ENCODE measurements around the gene BRCC3.

BRCC3 gene

DNA sequence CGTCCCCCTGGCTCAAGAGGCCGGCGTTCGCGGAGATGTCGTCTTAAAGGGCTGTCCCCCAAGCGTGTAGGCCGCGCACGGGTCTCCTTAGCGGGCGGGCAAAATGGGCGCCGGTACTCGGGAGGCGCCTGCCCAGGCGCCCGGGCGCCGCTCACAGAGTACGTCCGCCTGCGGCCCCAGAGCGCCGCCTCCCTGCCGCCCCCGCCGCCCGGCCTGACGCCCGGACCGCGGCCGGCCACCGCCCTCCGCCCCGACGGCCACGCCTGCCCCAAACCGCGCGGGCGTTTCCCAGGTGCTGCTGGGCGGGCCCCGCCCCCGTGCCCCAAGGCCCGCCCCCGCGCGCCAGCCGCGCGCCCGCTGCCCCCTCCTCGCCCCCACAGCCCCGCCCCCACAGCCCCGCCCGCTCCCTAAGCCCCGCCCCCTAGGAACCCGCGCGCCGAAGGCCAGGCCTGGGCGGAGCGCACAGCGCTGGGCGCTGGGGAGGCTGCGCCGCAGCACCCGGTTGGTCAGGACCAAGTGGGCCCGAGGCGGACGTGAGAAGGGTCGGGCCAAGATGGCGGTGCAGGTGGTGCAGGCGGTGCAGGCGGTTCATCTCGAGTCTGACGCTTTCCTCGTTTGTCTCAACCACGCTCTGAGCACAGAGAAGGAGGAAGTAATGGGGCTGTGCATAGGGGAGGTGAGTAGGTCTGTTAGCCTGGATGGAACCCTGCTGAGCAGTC is at the start of gene BRCC3, which contains the start of the genes CMC4 and MTCP1:
TSS of gene BRCC3 (plus strand) at position 534 of the 719 bp plus-strand sequence. CDS start at position 554, 20 bp downstream.
TSS of gene CMC4 (minus strand) at position 162 of the 719 bp plus-strand sequence. CDS start 7,113 bp downstream, outside the sequence.
TSS of gene MTCP1 (minus strand) at position 162 of the 719 bp plus-strand sequence. CDS start 5,126 bp downstream, outside the sequence.
- Histone ChIP-seq H3K4me3 (peak within 1 kb of the TSS; percentile 83), H3K9me3 (no peaks in the 10 kb centered on the region), H3K4me1 (peaks cover 8% of the 10 kb centered on the region), H3K36me3 (replicated peaks) (peaks cover 29% of the 10 kb centered on the region), H3K27me3 (ENCODE audit: low read depth) (no peaks in the 10 kb centered on the region)
- in situ Hi-C loops (cut with MboI; ENCODE audit: low sequenced_read_pairs) = loop anchor here (25.0 kb wide), 1 partner anchor 309 kb away; the partner anchor contains the start of genes DKC1 and GAB3
- DNase-seq (ENCODE audit: low spot score in 2 of 2) = peak; percentile 83 to 91

GRCh38 chrX:155022585-155022984 is 48.7 kb upstream of the BRCC3 start, which contains the start of gene F8:
Gene F8 (minus strand): TSS chrX:155022723. CDS start chrX:155022552, 171 bp downstream.
- in situ Hi-C loops (cut with MboI; ENCODE audit: low sequenced_read_pairs) = no loop called here
- H3K36me3 ChIP-seq (replicated peaks) = no peaks in the 10 kb centered on the region
- H3K27me3 ChIP-seq (ENCODE audit: low read depth) = no peaks in the 10 kb centered on the region
- no peak for DNase-seq (ENCODE audit: low spot score in 2 of 2)
- no peak within 1 kb of the TSS for H3K4me3 ChIP-seq
- no peaks in the 10 kb centered on the region for H3K9me3 ChIP-seq
- H3K4me1 ChIP-seq = no peaks in the 10 kb centered on the region

DNA sequence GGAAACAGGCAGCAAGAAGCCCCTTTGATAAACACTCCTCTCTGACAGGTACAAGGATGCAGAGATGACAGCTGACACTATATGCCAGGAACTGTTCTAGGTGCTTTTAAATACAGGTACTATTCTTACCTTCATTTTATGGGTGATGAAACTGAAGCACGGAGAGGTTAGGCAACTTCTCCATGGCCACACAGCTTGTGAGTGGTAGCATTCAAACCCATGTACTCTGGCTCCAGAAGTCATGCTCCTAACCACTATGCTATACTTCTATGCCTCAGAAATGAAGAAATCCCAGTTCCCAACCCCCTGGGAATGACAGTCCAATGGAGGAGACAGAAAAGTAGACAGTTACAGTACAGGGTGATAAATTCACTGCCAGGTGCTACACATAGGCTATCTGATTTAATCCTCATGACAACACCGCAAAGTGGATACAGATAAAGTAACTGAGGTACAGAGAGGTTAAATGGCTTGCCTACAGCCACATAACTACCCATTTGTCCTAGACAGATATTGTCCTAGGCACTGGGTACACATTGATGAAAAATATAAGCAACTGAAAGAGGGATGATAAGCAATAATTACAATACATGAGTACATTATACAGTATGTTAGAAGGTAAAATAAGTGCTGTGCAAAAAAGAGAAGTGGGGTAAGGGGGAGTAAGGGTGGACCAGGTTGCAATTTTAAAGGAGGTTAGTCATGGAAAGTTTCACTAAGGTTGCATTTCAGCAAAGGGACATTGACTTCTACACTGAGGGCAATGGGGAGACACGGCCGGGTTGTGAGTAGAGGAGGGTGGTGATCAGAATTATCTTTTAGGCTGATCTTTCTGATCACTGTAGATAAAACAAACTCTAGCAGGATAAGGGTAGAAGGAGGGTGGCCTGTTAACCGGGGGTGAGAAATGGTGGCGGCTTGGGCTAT is 47.1 kb upstream of the BRCC3 start:
- in situ Hi-C loops (cut with MboI; ENCODE audit: low sequenced_read_pairs) = no loop called here
- no peak for DNase-seq (ENCODE audit: low spot score in 2 of 2)
- H3K4me1 ChIP-seq = peaks cover 10% of the 10 kb centered on the region
- H3K36me3 ChIP-seq (replicated peaks) = no peaks in the 10 kb centered on the region
- no peaks in the 10 kb centered on the region for H3K27me3 ChIP-seq (ENCODE audit: low read depth)
- no peaks in the 10 kb centered on the region for H3K9me3 ChIP-seq
- no peak overlapping the region for H3K4me3 ChIP-seq

DNA sequence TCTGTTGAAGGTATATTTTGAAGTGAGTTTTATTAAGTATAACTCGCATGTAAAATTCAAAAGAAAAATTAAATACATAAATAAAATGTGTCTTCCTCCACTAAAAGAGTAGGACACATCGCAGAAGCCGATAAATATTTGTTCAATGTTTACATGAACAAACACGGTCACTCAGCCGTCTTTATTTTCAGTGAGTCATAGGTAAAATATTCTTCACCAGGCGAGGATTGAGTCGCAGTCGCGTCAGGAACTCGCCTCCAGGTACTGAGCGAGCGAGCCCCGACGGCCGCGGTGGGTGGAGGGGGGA is 44.9 kb upstream of the BRCC3 start:
- in situ Hi-C loops (cut with MboI; ENCODE audit: low sequenced_read_pairs) = loop anchor here (25.0 kb wide), 1 partner anchor 889 kb away; the partner anchor contains the start of gene OPN1LW
- Histone ChIP-seq H3K4me3 (peak overlapping the region; percentile 75), H3K9me3 (no peaks in the 10 kb centered on the region), H3K27me3 (ENCODE audit: low read depth) (no peaks in the 10 kb centered on the region), H3K4me1 (peaks cover 10% of the 10 kb centered on the region), H3K36me3 (replicated peaks) (no peaks in the 10 kb centered on the region)
- no peak for DNase-seq (ENCODE audit: low spot score in 2 of 2)

- H3K9me3 ChIP-seq = no peaks in the 10 kb centered on the region
- H3K4me1 ChIP-seq = peaks cover 10% of the 10 kb centered on the region
- no peaks in the 10 kb centered on the region for H3K36me3 ChIP-seq (replicated peaks)
- in situ Hi-C loops (cut with MboI; ENCODE audit: low sequenced_read_pairs) = loop anchor here (25.0 kb wide), 1 partner anchor 890 kb away; the partner anchor contains the start of gene OPN1LW
- DNase-seq (ENCODE audit: low spot score in 2 of 2) = peak; percentile 90 to 96
- H3K4me3 ChIP-seq = peak within 1 kb of the TSS; percentile 75
- H3K27me3 ChIP-seq (ENCODE audit: low read depth) = no peaks in the 10 kb centered on the region
These were observed 44.4 kb upstream of the BRCC3 start, which contains the start of gene FUNDC2 for GRCh38 chrX:155026727-155027508. Gene FUNDC2 (plus strand): TSS chrX:155026844. CDS start chrX:155026939, 95 bp downstream.

- Histone ChIP-seq H3K27me3 (ENCODE audit: low read depth) (no peaks in the 10 kb centered on the region), H3K36me3 (replicated peaks) (no peaks in the 10 kb centered on the region), H3K4me1 (peaks cover 10% of the 10 kb centered on the region), H3K4me3 (peak overlapping the region; percentile 75), H3K9me3 (no peaks in the 10 kb centered on the region)
- in situ Hi-C loops (cut with MboI; ENCODE audit: low sequenced_read_pairs) = loop anchor here (25.0 kb wide), 1 partner anchor 890 kb away; the partner anchor contains the start of gene OPN1LW
- DNase-seq (ENCODE audit: low spot score in 2 of 2) = peak in 1 of 2 experiments; percentile 43
These were observed 43.7 kb upstream of the BRCC3 start for GRCh38 chrX:155027509-155028066.

- peaks cover 10% of the 10 kb centered on the region for H3K4me1 ChIP-seq
- peak in 1 of 2 experiments; percentile 10 for DNase-seq (ENCODE audit: low spot score in 2 of 2)
- H3K4me3 ChIP-seq = peak overlapping the region; percentile 75
- H3K9me3 ChIP-seq = no peaks in the 10 kb centered on the region
- in situ Hi-C loops (cut with MboI; ENCODE audit: low sequenced_read_pairs) = loop anchor here (25.0 kb wide), 1 partner anchor 891 kb away; the partner anchor contains the start of gene OPN1LW
- no peaks in the 10 kb centered on the region for H3K36me3 ChIP-seq (replicated peaks)
- H3K27me3 ChIP-seq (ENCODE audit: low read depth) = no peaks in the 10 kb centered on the region
These were observed 43.2 kb upstream of the BRCC3 start for GRCh38 chrX:155028129-155028528.

DNA sequence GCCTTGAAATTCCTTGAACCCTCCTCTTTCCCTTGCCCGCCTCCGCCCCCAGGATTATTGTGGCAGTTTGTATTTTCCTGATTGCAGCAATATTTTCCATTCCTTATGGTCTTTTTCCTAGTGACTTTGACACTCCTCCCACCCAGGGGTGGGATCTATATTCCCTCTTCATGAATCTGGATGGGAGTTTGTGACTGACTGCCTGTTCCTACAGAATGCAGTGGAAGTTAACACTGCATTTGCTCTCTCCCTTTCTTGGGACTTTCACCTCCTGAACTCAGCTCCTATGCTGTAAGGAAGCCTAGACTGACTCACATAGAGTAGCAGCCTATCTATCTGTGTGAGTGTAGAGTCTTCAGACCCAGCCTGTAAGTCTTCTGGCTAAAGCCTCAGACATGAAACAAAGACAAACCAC is 42.4 kb upstream of the BRCC3 start:
- Histone ChIP-seq H3K27me3 (ENCODE audit: low read depth) (no peaks in the 10 kb centered on the region), H3K4me1 (peaks cover 10% of the 10 kb centered on the region), H3K9me3 (no peaks in the 10 kb centered on the region), H3K4me3 (no peak overlapping the region), H3K36me3 (replicated peaks) (no peaks in the 10 kb centered on the region)
- in situ Hi-C loops (cut with MboI; ENCODE audit: low sequenced_read_pairs) = loop anchor here (25.0 kb wide), 1 partner anchor 892 kb away; the partner anchor contains the start of gene OPN1LW
- DNase-seq (ENCODE audit: low spot score in 2 of 2) = no peak

GRCh38 chrX:155031657-155032056 is 39.7 kb upstream of the BRCC3 start:
- Histone ChIP-seq H3K4me3 (no peak overlapping the region), H3K9me3 (no peaks in the 10 kb centered on the region; the same call in 1 of the 2 replicates), H3K27me3 (ENCODE audit: low read depth) (no peaks in the 10 kb centered on the region), H3K4me1 (peaks cover 10% of the 10 kb centered on the region), H3K36me3 (replicated peaks) (peaks cover 7% of the 10 kb centered on the region)
- in situ Hi-C loops (cut with MboI; ENCODE audit: low sequenced_read_pairs) = loop anchor here (25.0 kb wide), 1 partner anchor 894 kb away; the partner anchor contains the start of gene OPN1LW
- no peak for DNase-seq (ENCODE audit: low spot score in 2 of 2)

DNA sequence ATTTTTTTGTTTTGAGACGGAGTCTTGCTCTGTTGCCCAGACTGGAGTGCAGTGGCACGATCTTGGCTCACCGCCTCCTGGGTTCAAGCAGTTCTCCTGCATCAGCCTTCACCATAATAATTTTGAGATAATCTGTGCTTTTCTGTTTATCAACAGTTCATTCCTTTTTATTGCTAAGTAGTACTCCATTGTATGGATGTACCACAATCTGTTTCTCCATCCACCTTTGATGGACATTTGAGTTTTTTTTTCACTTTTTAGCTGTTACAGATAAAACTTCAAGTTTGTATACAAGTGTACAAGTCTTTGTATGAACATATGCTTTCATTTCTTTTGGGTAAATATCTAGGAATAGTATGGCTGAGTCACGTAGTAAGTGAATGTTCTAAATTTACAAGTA is 35.6 kb upstream of the BRCC3 start:
- Histone ChIP-seq H3K4me3 (no peak overlapping the region), H3K9me3 (no peaks in the 10 kb centered on the region; the same call in 1 of the 2 replicates), H3K36me3 (replicated peaks) (peaks cover 7% of the 10 kb centered on the region), H3K4me1 (no peaks in the 10 kb centered on the region), H3K27me3 (ENCODE audit: low read depth) (no peaks in the 10 kb centered on the region)
- DNase-seq (ENCODE audit: low spot score in 2 of 2) = no peak
- in situ Hi-C loops (cut with MboI; ENCODE audit: low sequenced_read_pairs) = loop anchor here (25.0 kb wide), 1 partner anchor 898 kb away; the partner anchor contains the start of gene OPN1LW

DNA sequence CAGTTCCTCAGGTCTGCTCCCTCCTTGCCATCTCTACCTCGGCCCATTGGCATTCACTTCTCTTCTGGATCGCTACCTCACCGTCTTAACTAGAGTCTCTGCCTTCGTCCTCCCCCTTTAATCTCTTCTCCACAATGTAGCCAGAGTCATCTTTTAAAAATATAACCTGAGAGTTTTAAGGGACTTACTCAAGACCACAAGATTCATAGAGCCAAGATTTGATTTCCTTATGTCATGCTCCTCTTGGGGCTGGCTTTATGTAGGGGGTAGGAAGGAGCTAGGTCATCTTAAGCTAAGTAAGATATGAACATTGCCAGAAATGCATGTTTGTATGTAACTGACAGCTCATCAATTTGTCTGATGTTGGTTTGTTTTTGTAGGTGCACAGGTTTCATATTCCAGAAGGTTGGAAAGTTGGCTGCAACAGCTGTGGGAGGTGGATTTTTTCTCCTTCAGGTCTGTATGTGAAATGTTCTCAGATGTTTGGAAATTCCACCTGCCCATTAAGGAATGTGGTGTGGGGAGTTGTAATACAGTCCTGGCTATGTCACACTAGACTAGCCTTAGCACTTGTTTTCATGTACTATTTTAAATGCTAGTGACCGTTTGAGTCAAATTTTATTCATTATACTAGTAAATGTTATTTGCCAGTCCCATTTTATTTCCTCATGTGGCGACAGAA is 25.0 kb upstream of the BRCC3 start:
- DNase-seq (ENCODE audit: low spot score in 2 of 2) = no peak
- Histone ChIP-seq H3K36me3 (replicated peaks) (no peaks in the 10 kb centered on the region), H3K4me3 (no peak overlapping the region), H3K9me3 (no peaks in the 10 kb centered on the region), H3K27me3 (ENCODE audit: low read depth) (no peaks in the 10 kb centered on the region), H3K4me1 (peaks cover under 1% of the 10 kb centered on the region; the same call in 1 of the 2 replicates)
- in situ Hi-C loops (cut with MboI; ENCODE audit: low sequenced_read_pairs) = loop anchor here (25.0 kb wide), 1 partner anchor 909 kb away; the partner anchor contains the start of gene OPN1LW

All from HAP-1 (cell line).